Sigmoid colon (tissue), 4 donors: ENCODE measurements around the gene FOXO6.

Experiments used
- EP300 ChIP-seq, 4 donors: sonication (generic); formaldehyde crosslinking; IDR thresholded peaks; one replicate each; pipeline ENCODE4 v1.6.1; 2017; ENCODE audit warnings: antibody characterized with exemption in 4 of 4
- POLR2A ChIP-seq, 2 donors: fragments of 450-650 bp; IDR thresholded peaks; one replicate each; pipeline ENCODE4 v1.6.1; 2016; ENCODE audit warnings: antibody characterized with exemption in 2 of 2, mild to moderate bottlenecking in 2 of 2, moderate library complexity in 2 of 2

DNA sequence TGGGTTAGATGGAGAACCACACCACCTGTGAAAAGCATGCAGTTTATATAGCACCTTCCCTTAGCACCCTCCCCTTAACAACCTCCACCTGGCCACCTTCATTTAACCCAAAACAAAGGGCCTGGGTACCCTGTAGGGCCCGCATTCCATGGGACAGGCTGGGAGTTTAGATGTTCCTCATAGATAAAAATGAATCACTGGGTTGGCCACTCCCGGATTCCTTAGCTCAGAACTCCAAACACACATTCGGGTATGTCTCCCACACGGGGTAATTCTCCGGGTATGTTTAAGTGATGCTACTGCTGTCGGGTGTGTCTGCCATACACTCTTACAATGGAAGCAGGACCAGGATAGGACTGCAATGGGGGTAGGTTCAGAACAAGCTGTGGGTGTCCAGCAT, 43.9 kb upstream of the FOXO6 start:
- TF ChIP-seq EP300 (IDR thresholded peaks at IDR 0.05) (no peak), POLR2A (IDR thresholded peaks at IDR 0.05) (no peak)
